CD4-positive, alpha-beta T cell treated with Interleukin-4 for 4 hours (primary cell): ENCODE results near the gene PRADC1.

Experiments used
- DNase-seq: peaks from one replicate; pipeline ENCODE4 v3.0.0-alpha.2; 2020

PRADC1 gene

DNA sequence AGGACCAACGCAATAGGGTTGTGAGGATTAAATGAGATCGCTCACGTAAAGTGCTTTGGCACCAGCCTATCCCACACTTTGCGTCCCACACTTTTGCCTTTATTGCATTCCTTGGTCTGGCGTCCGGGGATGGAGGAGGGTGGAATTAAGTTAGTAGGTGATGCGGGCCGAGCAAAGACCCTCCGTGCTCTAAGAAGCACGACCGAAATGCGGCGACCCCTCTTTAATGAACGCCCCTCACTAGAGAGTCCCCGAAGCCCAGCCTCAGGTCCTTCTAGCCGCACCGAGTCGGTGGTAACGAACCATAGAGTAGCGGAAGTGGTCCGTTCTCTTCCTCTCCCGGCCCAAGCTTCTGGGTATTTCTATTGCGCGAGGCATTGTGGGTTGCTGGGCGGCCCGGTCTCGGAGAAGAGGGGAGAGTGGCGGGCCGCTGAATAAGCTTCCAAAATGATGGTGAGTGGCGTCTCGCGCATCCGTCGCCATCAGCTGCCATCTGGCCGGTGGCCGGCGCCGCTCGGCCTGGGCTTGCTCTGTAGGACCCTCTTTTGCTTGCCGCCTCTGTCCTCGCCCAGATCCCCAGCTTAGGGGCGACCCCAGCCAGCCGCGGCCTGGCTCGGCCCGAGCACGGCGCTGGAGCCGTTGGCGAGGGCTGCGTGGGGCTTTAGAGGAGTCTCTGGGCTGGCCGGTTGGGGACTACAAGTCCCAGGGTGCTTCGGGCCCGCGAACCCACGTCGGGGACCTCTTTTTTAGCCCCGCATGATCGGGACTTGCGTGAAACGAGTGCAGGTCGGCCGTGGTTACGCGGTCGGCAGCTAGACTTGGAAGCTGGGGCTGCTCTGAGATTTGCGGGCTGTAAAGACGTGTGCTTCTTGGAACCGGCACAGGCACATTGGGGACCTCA is 1.1 kb upstream of the PRADC1 start, which contains the start of gene CCT7:
TSS of gene CCT7 (plus strand) at position 377 of the 901 bp plus-strand sequence. CDS start at position 448, 71 bp downstream.
- peak; percentile 93 for DNase-seq

- peak; percentile 6 for DNase-seq
Observed at GRCh38 chr2:73232403-73233153, 461 bp downstream of the PRADC1 start.

DNA sequence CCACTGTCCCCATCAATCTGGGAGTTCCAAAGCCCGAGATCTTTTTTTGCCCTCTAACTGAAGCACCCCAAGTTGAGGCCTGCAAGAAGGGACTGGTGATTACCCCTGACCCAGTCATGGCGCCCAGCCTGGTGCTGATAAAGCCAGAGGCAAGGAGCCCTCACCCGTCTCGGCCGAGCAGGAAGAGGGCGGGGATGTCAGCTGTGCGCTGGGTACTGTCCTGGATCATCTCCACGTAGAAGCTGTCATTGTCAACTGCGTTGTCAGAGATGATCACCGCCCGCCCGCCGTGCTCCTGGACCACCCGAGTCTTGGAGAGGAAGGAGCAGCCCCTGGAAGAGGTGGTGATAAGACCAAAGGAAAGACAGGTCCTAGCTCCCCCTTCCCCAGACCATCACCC is 4.4 kb downstream of the PRADC1 start:
- DNase-seq, result no peak

DNA sequence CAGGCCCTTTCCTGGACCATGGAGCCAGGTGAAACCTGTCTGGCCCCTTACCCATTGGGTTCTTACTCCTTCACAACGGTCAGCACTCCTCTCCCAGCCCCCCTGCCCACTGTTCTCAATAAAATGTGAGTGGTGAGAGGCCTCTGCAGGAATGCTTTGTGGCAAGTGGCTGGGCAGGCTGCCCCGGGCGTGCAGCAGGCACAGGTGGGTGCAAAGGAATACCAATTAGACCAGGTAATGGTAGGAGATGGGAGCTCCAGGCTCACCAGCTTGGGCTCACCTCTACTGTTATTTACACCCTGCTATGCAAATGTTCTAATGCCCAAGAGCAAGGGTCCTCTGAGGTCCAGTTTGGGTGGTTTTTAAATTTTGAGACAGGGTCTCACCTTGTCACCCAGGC is 6.0 kb downstream of the PRADC1 start:
- no peak for DNase-seq

DNA sequence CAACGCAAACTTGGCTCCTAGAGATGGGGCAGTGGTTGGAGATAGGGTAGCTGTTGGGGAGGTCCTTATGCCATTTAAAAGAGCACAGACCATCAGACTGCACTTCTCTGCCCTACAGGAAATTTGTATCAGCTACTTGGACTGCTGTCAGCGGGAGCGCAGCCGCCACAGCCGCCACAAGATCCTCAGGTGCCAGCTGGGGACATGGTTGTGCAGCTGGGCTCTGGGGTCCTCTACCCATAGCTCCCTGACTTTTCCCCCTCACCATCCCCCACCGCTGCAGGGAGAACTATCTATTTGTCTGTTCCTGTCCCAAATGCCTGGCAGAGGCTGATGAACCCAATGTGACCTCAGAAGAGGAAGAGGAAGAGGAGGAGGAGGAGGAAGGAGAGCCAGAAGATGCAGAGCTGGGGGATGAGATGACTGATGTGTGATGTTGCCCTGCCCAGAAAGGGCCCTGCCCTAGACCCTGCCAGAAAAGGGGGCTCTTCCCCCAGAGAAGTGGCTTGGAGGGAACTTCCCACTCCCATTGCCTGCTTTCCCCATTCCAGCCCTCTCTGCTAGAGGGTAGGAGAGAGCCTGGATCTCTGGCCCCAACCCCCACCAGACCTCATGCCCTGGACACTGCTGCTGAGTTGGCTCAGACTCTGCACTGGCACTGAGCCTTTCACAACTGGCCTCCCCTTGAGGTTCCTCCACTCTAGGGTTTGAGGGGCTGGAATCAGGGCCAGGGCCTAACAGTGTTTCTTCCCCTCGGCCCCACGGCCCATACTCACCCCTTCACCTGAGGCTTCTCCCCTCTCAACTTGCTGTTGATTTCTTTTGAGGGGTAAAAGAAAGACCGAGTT is 7.3 kb downstream of the PRADC1 start:
- no peak for DNase-seq

DNA sequence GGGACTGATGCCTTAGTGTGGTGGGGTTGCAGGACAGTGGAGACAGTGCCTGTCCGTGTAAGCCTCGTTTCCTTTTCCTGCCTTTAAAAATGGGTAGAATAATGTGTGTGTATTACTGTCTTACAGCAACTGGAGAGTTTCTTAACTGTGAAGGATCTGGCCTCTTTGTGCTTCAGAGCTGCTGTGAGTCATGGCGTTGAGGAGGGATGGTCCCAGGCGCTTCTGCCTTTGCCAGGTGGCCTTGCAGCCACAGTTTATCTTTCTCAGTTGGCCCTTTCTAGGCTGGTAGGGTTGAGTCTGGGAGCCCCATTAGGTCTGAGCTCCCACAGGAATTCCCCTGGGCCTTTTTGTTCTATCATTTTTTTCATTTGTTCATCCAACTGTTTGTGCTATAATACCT is 9.2 kb downstream of the PRADC1 start:
- DNase-seq, result no peak

GRCh38 chr2:73218298-73218697 is 14.7 kb downstream of the PRADC1 start:
- no peak for DNase-seq

DNA sequence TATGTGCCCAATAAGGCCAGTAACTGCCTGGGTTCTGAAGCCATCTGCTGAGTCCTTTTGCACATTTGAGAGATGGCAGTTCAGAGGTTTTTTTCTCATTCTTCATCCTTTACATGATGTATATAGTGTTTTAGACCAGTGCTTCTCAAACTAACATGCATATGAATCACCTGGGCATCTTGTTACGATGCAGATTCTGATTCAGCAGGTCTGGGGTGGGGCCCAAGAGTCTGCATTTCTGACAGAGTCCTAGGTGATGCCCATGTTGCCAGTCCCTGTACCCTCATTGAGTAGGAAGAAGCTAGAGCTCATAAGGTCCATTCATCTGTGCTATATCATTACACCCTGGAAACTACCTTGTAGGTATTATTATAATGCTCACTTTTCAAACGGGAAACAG is 15.2 kb downstream of the PRADC1 start:
- DNase-seq, result no peak

DNA sequence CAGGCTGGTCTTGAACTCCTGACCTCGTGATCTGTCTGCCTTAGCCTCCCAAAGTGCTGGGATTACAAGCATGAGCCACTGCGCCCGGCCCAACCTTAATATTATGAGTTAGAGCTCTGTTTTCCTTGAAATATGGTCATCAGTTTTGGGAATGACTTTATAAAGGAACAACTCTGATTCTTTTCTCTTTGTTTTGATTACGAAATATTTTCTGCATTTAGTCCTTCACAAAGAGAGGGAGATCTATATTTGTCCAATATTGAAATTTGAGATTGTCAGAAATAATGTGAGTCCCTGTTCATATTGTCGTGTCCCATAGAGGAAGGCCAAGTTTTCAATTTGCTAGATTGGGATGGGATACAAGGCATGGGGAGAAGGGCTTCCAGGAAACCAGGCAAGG is 15.9 kb downstream of the PRADC1 start:
- no peak for DNase-seq

- no peak for DNase-seq
Observed at GRCh38 chr2:73215254-73215653, 17.8 kb downstream of the PRADC1 start.

DNA sequence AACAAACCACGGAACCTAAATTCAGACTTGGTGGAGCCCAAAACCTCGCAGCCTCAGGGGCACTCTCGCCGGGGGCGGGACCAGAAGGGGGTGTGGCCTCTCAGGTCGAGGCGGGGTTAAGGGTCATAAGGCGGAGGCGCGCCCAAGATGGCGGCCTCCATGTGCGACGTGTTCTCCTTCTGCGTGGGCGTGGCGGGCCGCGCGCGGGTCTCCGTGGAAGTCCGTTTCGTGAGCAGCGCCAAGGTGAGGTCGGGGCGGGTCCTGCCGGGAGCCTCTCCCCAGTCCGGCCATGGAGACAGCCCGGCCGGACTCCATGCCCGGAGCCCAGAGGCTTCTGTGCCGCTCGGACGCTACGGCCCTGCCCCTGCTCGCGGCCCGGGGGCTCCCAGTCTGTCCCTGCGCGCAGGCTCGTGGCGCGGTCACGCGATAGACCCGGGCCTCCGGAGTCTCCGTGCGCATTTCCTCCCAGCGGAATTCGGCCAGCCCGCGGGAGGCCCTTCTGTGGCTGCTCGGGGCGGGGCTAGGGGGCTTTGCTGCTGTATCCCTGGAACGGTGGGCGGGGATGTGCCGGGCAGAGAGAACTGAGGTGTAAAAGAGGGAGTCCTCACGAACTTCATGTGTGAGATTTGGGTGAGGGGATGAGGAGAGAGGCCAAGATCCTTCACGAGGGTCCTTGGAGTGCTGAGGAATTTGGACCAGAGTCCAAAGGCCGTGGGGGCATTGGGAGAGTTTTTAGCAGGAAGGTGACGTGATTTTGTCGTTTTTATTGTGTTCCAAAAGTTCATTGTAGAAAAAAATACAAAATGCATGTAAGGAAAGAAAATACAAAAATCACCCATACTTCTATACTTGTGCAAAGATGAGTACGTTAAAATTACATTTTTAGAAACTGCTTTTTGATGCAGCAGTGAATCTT is 18.7 kb downstream of the PRADC1 start, which contains the start of gene SMYD5:
TSS of gene SMYD5 (plus strand) at position 126 of the 916 bp plus-strand sequence. CDS start at position 148, 22 bp downstream.
- peak; percentile 90 for DNase-seq

- DNase-seq, result peak; percentile 70
Observed at GRCh38 chr2:73212448-73213176, 20.4 kb downstream of the PRADC1 start.

- no peak for DNase-seq
Observed at GRCh38 chr2:73212098-73212447, 21.0 kb downstream of the PRADC1 start.

DNA sequence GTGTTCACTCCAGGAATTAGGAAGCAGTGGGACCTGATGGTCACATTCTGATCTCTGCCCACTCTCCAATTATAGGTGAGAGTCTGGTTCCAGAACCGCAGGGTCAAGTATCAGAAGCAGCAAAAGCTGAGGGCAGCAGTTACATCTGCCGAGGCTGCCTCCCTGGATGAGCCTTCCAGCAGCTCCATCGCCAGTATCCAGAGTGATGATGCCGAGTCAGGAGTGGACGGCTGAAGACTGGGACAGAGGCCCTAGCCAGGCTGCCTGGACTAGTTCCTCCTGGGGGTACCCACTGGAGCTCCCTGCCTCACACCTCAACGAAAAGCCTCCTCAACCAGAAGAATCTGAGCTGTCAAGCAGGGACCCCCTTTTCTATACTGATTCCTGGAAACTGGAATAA is 22.3 kb downstream of the PRADC1 start:
- DNase-seq, result no peak

DNA sequence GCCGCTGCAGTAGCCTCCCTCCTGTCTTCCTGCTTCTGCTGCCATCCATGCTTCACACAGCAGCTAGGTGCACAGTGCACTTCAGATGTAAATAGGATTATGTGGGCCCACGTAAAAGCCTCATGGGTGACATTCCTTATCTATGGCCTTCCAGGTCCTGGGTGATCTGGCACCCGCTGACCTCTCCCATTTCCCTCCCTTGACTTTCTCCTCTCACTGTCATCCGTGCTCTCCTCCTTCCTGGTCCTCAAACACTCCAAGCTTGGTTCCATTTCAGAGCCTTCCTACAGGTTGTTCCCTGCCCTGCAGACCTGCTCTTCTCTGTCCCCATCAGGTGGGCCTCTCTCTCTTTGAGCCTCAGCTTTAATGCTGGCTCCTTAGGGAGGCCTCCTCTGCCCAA is 23.0 kb downstream of the PRADC1 start:
- no peak for DNase-seq

DNA sequence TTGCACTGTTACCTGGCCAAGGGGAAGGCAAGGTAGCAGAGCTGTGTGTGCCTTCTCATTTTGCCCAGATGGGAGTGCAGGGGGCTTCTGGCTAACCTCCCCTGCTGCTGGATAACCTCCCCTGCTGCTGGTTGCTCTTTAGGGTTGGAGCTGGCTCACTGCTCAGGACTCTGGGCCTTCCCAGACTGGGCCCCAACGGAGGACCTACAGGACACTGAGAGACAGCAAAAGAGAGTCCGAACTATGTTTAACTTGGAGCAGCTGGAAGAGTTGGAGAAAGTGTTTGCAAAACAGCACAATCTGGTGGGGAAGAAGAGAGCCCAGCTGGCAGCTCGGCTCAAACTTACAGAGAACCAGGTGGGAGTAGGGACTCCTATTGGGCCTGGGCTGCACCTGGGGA is 24.8 kb downstream of the PRADC1 start:
- DNase-seq, result no peak

DNA sequence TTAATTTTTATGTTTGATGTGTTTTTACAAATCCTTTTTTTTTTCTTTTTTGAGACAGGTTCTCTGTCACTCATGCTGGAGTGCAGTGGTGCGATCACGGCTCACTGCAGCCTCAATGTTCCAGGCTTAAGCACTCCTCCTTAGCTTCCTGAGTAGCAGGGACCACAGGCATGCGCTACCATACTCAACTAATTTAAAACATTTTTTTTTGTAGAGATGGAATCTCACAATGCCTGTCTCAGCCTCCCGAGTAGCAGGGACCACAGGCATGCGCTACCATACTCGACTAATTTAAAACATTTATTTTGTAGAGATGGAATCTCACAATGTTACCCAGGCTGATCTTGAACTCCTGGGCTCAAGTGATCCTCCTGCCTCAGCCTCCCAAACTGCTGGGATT is 27.4 kb downstream of the PRADC1 start:
- DNase-seq, result no peak

GRCh38 chr2:73203055-73203681 is 29.9 kb downstream of the PRADC1 start:
- no peak for DNase-seq

- no peak for DNase-seq
Observed at GRCh38 chr2:73202156-73203054, 30.6 kb downstream of the PRADC1 start, which contains the start of gene NOTO. TSS of gene NOTO (plus strand) at chr2:73202574. CDS start at chr2:73202667, 93 bp downstream.
